ENCODE measurements around the gene CLPSL2. TPM values are rescaled to one million over a fixed set of nuclear protein-coding genes. Genes with fewer than 3 reads are reported as not detected.

The CLPSL2 gene
- total RNA-seq, 4 donors from 2014 or later = not detected

- H3K36me3 ChIP-seq = no peaks in the 10 kb centered on the region
- TF ChIP-seq CTCF (IDR thresholded peaks at IDR 0.05) (no peak), POLR2A (IDR thresholded peaks at IDR 0.05) (no peak)
- H3K4me1 ChIP-seq = peaks cover 0 to 4% (median 0%) of the 10 kb centered on the region in 4 donors
- H3K27me3 ChIP-seq = no peaks in the 10 kb centered on the region
- H3K27ac ChIP-seq = no peak overlapping the region
- peak in 1 of 3 donors; percentile 22 for DNase-seq
- H3K4me3 ChIP-seq = no peak overlapping the region
- no peaks in the 10 kb centered on the region for H3K9me3 ChIP-seq
These were observed 33.6 kb upstream of the CLPSL2 start for GRCh38 chr6:35742842-35743241.

- Histone ChIP-seq H3K4me1 (no peaks in the 10 kb centered on the region), H3K27me3 (no peaks in the 10 kb centered on the region), H3K36me3 (no peaks in the 10 kb centered on the region), H3K27ac (no peak overlapping the region), H3K4me3 (no peak overlapping the region), H3K9me3 (no peaks in the 10 kb centered on the region)
- TF ChIP-seq POLR2A (IDR thresholded peaks at IDR 0.05) = no peak
- DNase-seq = peak in 1 of 3 donors; percentile 38
These were observed 30.9 kb upstream of the CLPSL2 start for GRCh38 chr6:35745509-35745908.

GRCh38 chr6:35746516-35746915 is 29.9 kb upstream of the CLPSL2 start:
- H3K27me3 ChIP-seq = no peaks in the 10 kb centered on the region
- H3K36me3 ChIP-seq = no peaks in the 10 kb centered on the region
- H3K4me3 ChIP-seq = no peak overlapping the region
- H3K27ac ChIP-seq = no peak overlapping the region
- H3K9me3 ChIP-seq = no peaks in the 10 kb centered on the region
- DNase-seq = no peak
- H3K4me1 ChIP-seq = no peaks in the 10 kb centered on the region
- no peak for TF ChIP-seq CTCF (IDR thresholded peaks at IDR 0.05)
- no peak for TF ChIP-seq POLR2A (IDR thresholded peaks at IDR 0.05)

- Histone ChIP-seq H3K27me3 (no peaks in the 10 kb centered on the region), H3K4me3 (no peak overlapping the region)
- TF ChIP-seq CTCF (IDR thresholded peaks at IDR 0.05) = no peak
- no peak for TF ChIP-seq POLR2A (IDR thresholded peaks at IDR 0.05)
These were observed 28.5 kb upstream of the CLPSL2 start for GRCh38 chr6:35747877-35748276.

GRCh38 chr6:35750557-35750956 is 25.8 kb upstream of the CLPSL2 start:
- TF ChIP-seq POLR2A (IDR thresholded peaks at IDR 0.05) (no peak), CTCF (IDR thresholded peaks at IDR 0.05) (no peak)
- Histone ChIP-seq H3K27me3 (no peaks in the 10 kb centered on the region), H3K27ac (no peak overlapping the region), H3K36me3 (no peaks in the 10 kb centered on the region), H3K4me3 (no peak overlapping the region), H3K9me3 (no peaks in the 10 kb centered on the region), H3K4me1 (no peaks in the 10 kb centered on the region)
- no peak for DNase-seq

More at GRCh38 chr6:35747877-35748276, 28.5 kb upstream of the CLPSL2 start:
- DNase-seq = no peak
- no peaks in the 10 kb centered on the region for H3K36me3 ChIP-seq
- H3K9me3 ChIP-seq = no peaks in the 10 kb centered on the region
- H3K4me1 ChIP-seq = no peaks in the 10 kb centered on the region
- H3K27ac ChIP-seq = no peak overlapping the region

GRCh38 chr6:35751594-35751993 is 24.8 kb upstream of the CLPSL2 start:
- no peak overlapping the region for H3K4me3 ChIP-seq
- no peak for DNase-seq
- H3K4me1 ChIP-seq = no peaks in the 10 kb centered on the region
- no peak overlapping the region for H3K27ac ChIP-seq
- H3K27me3 ChIP-seq = no peaks in the 10 kb centered on the region
- no peaks in the 10 kb centered on the region for H3K36me3 ChIP-seq
- no peaks in the 10 kb centered on the region for H3K9me3 ChIP-seq
- no peak for TF ChIP-seq CTCF (IDR thresholded peaks at IDR 0.05)
- TF ChIP-seq POLR2A (IDR thresholded peaks at IDR 0.05) = no peak

All from Peyer's patch (tissue), 4 donors.